Measurements from ENCODE around the gene AGPS. TPM values are rescaled to one million over a fixed set of nuclear protein-coding genes. Genes with fewer than 3 reads are reported as not detected.
A peak's percentile ranks its signal among the peaks of the same experiment; 100 is the strongest.

Gene AGPS
- total and polyA plus RNA-seq, 2 of the 13 experiments (the other 11 are each of a cell fraction or from before 2014, with no cell fraction given): 39.4 to 99.0 TPM

GRCh38 chr2:177397481-177398289 is 5.1 kb downstream of the AGPS start (continued):
- TF ChIP-seq, protein P1, sequence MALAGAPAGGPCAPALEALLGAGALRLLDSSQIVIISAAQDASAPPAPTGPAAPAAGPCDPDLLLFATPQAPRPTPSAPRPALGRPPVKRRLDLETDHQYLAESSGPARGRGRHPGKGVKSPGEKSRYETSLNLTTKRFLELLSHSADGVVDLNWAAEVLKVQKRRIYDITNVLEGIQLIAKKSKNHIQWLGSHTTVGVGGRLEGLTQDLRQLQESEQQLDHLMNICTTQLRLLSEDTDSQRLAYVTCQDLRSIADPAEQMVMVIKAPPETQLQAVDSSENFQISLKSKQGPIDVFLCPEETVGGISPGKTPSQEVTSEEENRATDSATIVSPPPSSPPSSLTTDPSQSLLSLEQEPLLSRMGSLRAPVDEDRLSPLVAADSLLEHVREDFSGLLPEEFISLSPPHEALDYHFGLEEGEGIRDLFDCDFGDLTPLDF (CRISPR knock-in tag; IDR thresholded peaks at IDR 0.05): no peak; the same call in 1 of the 2 replicates
- TF ChIP-seq NRL (CRISPR knock-in tag; IDR thresholded peaks at IDR 0.05; ENCODE audit: borderline replicate concordance) (no peak), ZNF883 (CRISPR knock-in tag; IDR thresholded peaks at IDR 0.05; ENCODE audit: not compliant biosample characterization) (peak; percentile 61), ZC3H4 (CRISPR knock-in tag; IDR thresholded peaks at IDR 0.05; ENCODE audit: borderline replicate concordance) (no peak; the same call in 1 of the 2 replicates), ZNF275 (CRISPR knock-in tag; IDR thresholded peaks at IDR 0.05; ENCODE audit: borderline replicate concordance) (0 out of 2 replicates have a peak, but pooled peaks have one; percentile 68), FOXM1 (CRISPR knock-in tag; IDR thresholded peaks at IDR 0.05) (0 out of 2 replicates have a peak, but pooled peaks have one; percentile 33), FIP1L1 (IDR thresholded peaks at IDR 0.05; ENCODE audit: borderline replicate concordance, insufficient read depth, low read depth, low read length) (no peak), ZNF574 (CRISPR knock-in tag; IDR thresholded peaks at IDR 0.05) (peak; percentile 88), ZBTB21 (CRISPR knock-in tag; IDR thresholded peaks at IDR 0.05) (peak; percentile 85), POLR2A (IDR thresholded peaks at IDR 0.05; ENCODE audit: insufficient read depth in 1 of 2, low read depth in 2 of 2, low read length in 2 of 2) (no peak), NONO (IDR thresholded peaks at IDR 0.05) (no peak), NONO (CRISPR knock-in tag; conservative IDR thresholded peaks at IDR 0.05) (0 out of 2 replicates have a peak, but pooled peaks have one; percentile 73), DRAP1 (CRISPR knock-in tag; IDR thresholded peaks at IDR 0.05) (0 out of 2 replicates have a peak, but pooled peaks have one; percentile 36), ZNF296 (CRISPR knock-in tag; conservative IDR thresholded peaks at IDR 0.05) (no peak), ZNF260 (CRISPR knock-in tag; IDR thresholded peaks at IDR 0.05; ENCODE audit: borderline replicate concordance, low read depth) (no peak), IRF9 (CRISPR knock-in tag; IDR thresholded peaks at IDR 0.05; ENCODE audit: borderline replicate concordance) (peak; percentile 71; the same call in 1 of the 2 replicates)
- TF ChIP-seq, protein P2, sequence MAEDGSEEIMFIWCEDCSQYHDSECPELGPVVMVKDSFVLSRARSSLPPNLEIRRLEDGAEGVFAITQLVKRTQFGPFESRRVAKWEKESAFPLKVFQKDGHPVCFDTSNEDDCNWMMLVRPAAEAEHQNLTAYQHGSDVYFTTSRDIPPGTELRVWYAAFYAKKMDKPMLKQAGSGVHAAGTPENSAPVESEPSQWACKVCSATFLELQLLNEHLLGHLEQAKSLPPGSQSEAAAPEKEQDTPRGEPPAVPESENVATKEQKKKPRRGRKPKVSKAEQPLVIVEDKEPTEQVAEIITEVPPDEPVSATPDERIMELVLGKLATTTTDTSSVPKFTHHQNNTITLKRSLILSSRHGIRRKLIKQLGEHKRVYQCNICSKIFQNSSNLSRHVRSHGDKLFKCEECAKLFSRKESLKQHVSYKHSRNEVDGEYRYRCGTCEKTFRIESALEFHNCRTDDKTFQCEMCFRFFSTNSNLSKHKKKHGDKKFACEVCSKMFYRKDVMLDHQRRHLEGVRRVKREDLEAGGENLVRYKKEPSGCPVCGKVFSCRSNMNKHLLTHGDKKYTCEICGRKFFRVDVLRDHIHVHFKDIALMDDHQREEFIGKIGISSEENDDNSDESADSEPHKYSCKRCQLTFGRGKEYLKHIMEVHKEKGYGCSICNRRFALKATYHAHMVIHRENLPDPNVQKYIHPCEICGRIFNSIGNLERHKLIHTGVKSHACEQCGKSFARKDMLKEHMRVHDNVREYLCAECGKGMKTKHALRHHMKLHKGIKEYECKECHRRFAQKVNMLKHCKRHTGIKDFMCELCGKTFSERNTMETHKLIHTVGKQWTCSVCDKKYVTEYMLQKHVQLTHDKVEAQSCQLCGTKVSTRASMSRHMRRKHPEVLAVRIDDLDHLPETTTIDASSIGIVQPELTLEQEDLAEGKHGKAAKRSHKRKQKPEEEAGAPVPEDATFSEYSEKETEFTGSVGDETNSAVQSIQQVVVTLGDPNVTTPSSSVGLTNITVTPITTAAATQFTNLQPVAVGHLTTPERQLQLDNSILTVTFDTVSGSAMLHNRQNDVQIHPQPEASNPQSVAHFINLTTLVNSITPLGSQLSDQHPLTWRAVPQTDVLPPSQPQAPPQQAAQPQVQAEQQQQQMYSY (CRISPR knock-in tag; IDR thresholded peaks at IDR 0.05): peak; percentile 52; the same call in 1 of the 2 replicates
